ENCODE measurements around the gene NTRK1.

- TF ChIP-seq CTCF (IDR thresholded peaks at IDR 0.05) (no peak), EZH2 (IDR thresholded peaks at IDR 0.05; ENCODE audit: borderline replicate concordance, insufficient read depth, low read depth, low read length, poor library complexity, severe bottlenecking) (no peak)
Observed at GRCh38 chr1:156895927-156896326, 35.3 kb downstream of the NTRK1 start.

Data from B cell (primary cell).